ENCODE data around the gene ZNF442.

DNA sequence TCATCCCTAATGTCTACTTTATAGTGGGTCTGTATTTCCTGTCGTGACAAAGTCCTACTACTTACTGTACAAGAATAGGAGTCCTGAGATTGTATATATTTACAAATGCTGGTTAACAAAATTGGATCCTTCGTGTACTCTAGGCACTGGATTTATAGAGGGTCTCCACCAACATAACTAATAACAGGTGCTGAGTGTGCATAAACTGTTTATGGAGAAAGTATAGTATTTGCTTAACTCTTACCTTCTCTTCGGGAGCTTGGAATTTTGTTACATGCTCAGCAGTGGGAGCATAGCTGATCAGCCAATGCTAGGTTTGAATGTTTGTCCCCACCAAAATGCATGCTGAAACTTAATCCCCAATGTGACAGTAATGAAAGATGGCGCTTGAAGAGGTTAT is 12.1 kb downstream of the ZNF442 start:
- TF ChIP-seq EP300 (IDR thresholded peaks at IDR 0.05; ENCODE audit: low read depth) (no peak), POLR2A (IDR thresholded peaks at IDR 0.05) (no peak)
- TF ChIP-seq, protein P1, sequence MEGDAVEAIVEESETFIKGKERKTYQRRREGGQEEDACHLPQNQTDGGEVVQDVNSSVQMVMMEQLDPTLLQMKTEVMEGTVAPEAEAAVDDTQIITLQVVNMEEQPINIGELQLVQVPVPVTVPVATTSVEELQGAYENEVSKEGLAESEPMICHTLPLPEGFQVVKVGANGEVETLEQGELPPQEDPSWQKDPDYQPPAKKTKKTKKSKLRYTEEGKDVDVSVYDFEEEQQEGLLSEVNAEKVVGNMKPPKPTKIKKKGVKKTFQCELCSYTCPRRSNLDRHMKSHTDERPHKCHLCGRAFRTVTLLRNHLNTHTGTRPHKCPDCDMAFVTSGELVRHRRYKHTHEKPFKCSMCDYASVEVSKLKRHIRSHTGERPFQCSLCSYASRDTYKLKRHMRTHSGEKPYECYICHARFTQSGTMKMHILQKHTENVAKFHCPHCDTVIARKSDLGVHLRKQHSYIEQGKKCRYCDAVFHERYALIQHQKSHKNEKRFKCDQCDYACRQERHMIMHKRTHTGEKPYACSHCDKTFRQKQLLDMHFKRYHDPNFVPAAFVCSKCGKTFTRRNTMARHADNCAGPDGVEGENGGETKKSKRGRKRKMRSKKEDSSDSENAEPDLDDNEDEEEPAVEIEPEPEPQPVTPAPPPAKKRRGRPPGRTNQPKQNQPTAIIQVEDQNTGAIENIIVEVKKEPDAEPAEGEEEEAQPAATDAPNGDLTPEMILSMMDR (IDR thresholded peaks at IDR 0.05), result no peak
